Measurements from ENCODE around the gene TMEM255B.
"Not testable (repeated sequence)": the region's sequence is repeated elsewhere in the genome, so short reads cannot be mapped to it uniquely, and the experiment has no call there.

Gene TMEM255B

GRCh38 chr13:113742445-113743120 is 16.4 kb upstream of the TMEM255B start:
- no peak for DNase-seq (ENCODE audit: low read depth)
- TF ChIP-seq, protein P1, sequence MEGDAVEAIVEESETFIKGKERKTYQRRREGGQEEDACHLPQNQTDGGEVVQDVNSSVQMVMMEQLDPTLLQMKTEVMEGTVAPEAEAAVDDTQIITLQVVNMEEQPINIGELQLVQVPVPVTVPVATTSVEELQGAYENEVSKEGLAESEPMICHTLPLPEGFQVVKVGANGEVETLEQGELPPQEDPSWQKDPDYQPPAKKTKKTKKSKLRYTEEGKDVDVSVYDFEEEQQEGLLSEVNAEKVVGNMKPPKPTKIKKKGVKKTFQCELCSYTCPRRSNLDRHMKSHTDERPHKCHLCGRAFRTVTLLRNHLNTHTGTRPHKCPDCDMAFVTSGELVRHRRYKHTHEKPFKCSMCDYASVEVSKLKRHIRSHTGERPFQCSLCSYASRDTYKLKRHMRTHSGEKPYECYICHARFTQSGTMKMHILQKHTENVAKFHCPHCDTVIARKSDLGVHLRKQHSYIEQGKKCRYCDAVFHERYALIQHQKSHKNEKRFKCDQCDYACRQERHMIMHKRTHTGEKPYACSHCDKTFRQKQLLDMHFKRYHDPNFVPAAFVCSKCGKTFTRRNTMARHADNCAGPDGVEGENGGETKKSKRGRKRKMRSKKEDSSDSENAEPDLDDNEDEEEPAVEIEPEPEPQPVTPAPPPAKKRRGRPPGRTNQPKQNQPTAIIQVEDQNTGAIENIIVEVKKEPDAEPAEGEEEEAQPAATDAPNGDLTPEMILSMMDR (IDR thresholded peaks at IDR 0.05; ENCODE audit: control insufficient read depth, extremely low read depth, insufficient read depth): no peak

DNA sequence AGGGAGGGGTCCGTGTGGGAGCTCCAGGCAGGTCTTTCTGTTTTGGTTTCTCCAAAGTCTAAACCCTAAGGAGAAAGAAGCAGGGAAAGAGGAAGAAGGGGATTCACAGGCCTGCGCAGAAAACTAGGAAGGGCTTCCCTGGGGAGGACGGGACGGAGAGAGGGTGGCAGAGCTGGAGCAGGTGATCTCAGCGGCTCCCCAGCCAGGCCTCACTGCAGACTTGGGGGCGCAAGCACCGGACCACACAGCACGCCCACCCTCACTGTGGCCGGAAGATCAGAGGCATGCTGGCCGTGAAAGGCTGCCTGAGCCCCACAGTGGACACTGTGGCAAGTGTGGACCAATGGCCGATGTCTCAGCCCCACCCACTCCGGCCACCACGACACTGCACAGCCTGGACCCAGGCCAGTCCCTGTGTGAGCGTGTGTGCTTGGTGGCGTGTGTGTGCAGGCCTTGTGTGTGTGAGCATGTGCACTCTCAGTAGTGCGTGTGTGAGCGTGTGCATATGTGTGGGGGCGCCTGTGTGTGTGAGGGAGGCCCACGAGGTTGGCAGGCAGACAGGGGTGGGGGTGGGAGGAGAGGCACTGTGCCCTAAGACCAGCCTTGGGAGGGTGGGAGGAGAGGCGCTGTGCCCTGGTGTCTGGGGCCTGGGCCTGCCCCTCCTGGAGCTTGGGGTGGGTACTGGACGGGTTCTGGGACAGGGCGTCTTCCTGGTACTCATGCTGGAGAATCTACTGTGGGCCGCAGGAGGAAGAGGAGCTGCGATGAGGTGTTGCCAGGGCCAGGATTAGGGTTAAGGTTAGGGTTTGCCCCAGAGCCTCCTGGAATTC is 15.4 kb upstream of the TMEM255B start:
- H3K4me3 ChIP-seq (ENCODE audit: low read depth, low read length): no peak overlapping the region
- TF ChIP-seq, protein P1 (IDR thresholded peaks at IDR 0.05; ENCODE audit: control insufficient read depth, extremely low read depth, insufficient read depth): no peak
- no peak for DNase-seq (ENCODE audit: low read depth)

More at GRCh38 chr13:113742445-113743120, 16.4 kb upstream of the TMEM255B start:
- H3K4me3 ChIP-seq (ENCODE audit: low read depth, low read length): no peak overlapping the region

- TF ChIP-seq, protein P1 (IDR thresholded peaks at IDR 0.05; ENCODE audit: control insufficient read depth, extremely low read depth, insufficient read depth): no peak
- DNase-seq (ENCODE audit: low read depth): no peak
- H3K4me3 ChIP-seq (ENCODE audit: low read depth, low read length): no peak overlapping the region
Observed at GRCh38 chr13:113744197-113745000, 14.6 kb upstream of the TMEM255B start.

DNA sequence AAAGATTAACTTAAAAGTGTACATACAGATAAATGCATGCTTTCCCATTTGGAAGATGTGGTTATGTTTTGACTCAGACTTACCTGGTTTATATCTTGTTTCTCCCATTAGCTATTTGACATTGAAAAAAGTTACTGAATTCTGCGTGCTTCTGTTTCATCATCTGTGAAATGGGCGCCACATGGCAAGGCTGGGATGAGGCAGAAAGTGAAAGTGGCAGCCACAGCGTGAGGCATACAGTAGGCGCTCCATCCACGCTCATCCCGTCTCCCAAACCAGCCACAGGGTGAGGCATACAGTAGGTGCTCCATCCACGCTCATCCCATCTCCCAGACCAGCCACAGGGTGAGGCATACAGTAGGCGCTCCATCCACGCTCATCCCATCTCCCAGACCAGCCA is 14.0 kb upstream of the TMEM255B start:
- TF ChIP-seq, protein P1 (IDR thresholded peaks at IDR 0.05; ENCODE audit: control insufficient read depth, extremely low read depth, insufficient read depth): no peak
- no peak overlapping the region for H3K4me3 ChIP-seq (ENCODE audit: low read depth, low read length)
- no peak for DNase-seq (ENCODE audit: low read depth)

- not testable (repeated sequence) for DNase-seq (ENCODE audit: low read depth); H3K4me3 ChIP-seq (ENCODE audit: low read depth, low read length)
Observed at GRCh38 chr13:113745500-113746142, 13.4 kb upstream of the TMEM255B start.

DNA sequence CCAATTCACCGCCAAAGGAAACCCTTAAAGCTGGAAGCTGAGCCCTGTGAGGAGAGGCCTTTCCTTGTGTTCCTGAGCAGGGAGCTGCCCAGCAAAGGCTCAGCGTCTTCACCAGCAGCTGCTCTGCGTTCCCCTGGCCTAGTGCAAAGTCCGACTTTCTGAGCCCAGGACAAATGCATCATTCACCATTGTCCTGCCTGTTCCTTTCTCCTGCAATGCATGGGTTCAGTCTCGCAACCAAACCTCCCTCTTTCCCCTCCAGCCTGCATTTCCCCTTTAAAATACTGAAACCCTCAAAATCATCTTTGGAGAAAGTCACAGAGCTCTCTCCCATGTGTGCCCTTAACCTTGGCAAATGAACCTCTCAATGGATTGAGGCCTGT is 12.9 kb upstream of the TMEM255B start:
- H3K4me3 ChIP-seq (ENCODE audit: low read depth, low read length): no peak overlapping the region
- DNase-seq (ENCODE audit: low read depth): no peak
- TF ChIP-seq, protein P1 (IDR thresholded peaks at IDR 0.05; ENCODE audit: control insufficient read depth, extremely low read depth, insufficient read depth): no peak

Data from LNCaP clone FGC (cell line).